Aorta (tissue), 5 donors: ENCODE results near the gene PDE10A. TPM values are rescaled to one million over a fixed set of nuclear protein-coding genes. Genes with fewer than 3 reads are reported as not detected.

ENCODE experiments used
- ATAC-seq: fragments of 200-7000 bp; cut with Tn5 transposase; one replicate; pipeline ENCODE4 v1.9.1; 2022; ENCODE audit warnings: moderate library complexity; ENCODE audit not compliant: low FRiP score
- DNase-seq, 2 donors: peaks; one replicate each; pipeline ENCODE4 v3.0.0-alpha.2; 2020
- H3K27ac ChIP-seq, 2 donors: one replicate each; pipeline ENCODE4 v1.5.1; 2013; ENCODE audit warnings: low read length in 2 of 2, mild to moderate bottlenecking in 2 of 2, moderate library complexity in 2 of 2, control low read depth in 1 of 2, inconsistent platforms in 1 of 2, low read depth in 1 of 2
- H3K27me3 ChIP-seq, 2 donors: one replicate each; pipeline ENCODE4 v1.6.1; 2013; ENCODE audit warnings: control low read depth in 1 of 2, low read length in 1 of 2, mild to moderate bottlenecking in 1 of 2, moderate library complexity in 1 of 2; ENCODE audit not compliant: insufficient read depth in 2 of 2, control insufficient read depth in 1 of 2
- H3K36me3 ChIP-seq, 2 donors: one replicate each; pipeline ENCODE4 v1.6.1; 2013; ENCODE audit warnings: control low read depth in 1 of 2, low read length in 1 of 2, mild to moderate bottlenecking in 1 of 2; ENCODE audit not compliant: insufficient read depth in 2 of 2, control insufficient read depth in 1 of 2
- H3K4me1 ChIP-seq, 2 donors: one replicate each; pipeline ENCODE4 v1.6.1; 2013; ENCODE audit warnings: low read length in 2 of 2, control low read depth in 1 of 2, mild to moderate bottlenecking in 1 of 2, moderate library complexity in 1 of 2; ENCODE audit not compliant: insufficient read depth in 2 of 2, control insufficient read depth in 1 of 2
- H3K4me3 ChIP-seq, 2 donors: one replicate each; pipeline ENCODE4 v1.5.1; 2013; ENCODE audit warnings: low read length in 2 of 2, control low read depth in 1 of 2, mild to moderate bottlenecking in 1 of 2
- H3K9me3 ChIP-seq: one replicate; pipeline ENCODE4 v1.6.1; 2013; ENCODE audit warnings: mild to moderate bottlenecking, low read length; ENCODE audit not compliant: control insufficient read depth
- WGBS, 2 donors: extraction: QIAGEN DNeasy Blood & Tissue Kit; methylation state at CpG; one replicate each; pipeline ENCODE4 v1.1.7; 2013; 5-methylcytosine and 5-hydroxymethylcytosine counted together
- intact Hi-C, 2 donors: fragments of 100-400 bp; cut with DNase I; formaldehyde crosslinking; loops; one replicate each; pipeline versions ENCODE4 v1.14.2 to v1.15.0; 2022
- polyA plus RNA-seq, 2 donors: library from polyadenylated mRNA; stranded (reverse); fragments of 200-250 nt; gene quantifications; one replicate each; pipeline ENCODE4 v1.2.3, GENCODE V29; 2013
- total RNA-seq, 2 donors: library from RNA; stranded (reverse); fragmentation: NEBNext Ultra II Directional; extraction: Animal tissue kit (Norgen Biotek cat#: 25700); gene quantifications; one replicate each; pipeline ENCODE4 v1.2.1, GENCODE V29; 2021
- donor health status: healthy with polysubstance abuse.
- donor health status: Bipolar disorder and iron deficiency.
- donor health status: DM: no; HTN: no; CAD: no.
- donor health status: DM: no; HTN: no; CAD: no.
- donor health status: DM: yes; HTN: yes; CAD: no.

The PDE10A gene
- total and polyA plus RNA-seq, 4 donors, result 0.75 to 17.1 (median 6.2) TPM

GRCh38 chr6:165685302-165685701 is 22.3 kb upstream of the PDE10A start:
- WGBS, 2 donors, result 46 to 74% methylated on average over 1 of the region's 1 CpG
- Histone ChIP-seq H3K27ac (no peak overlapping the region), H3K4me3 (no peak overlapping the region), H3K27me3 (no peaks in the 10 kb centered on the region), H3K36me3 (no peaks in the 10 kb centered on the region), H3K4me1 (no peaks in the 10 kb centered on the region), H3K9me3 (no peaks in the 10 kb centered on the region)
- ATAC-seq, result no peak
- no peak for DNase-seq
- intact Hi-C loops, result no loop called here

GRCh38 chr6:165684333-165684732 is 21.3 kb upstream of the PDE10A start:
- Histone ChIP-seq H3K36me3 (no peaks in the 10 kb centered on the region), H3K4me1 (no peaks in the 10 kb centered on the region), H3K27me3 (no peaks in the 10 kb centered on the region), H3K27ac (no peak overlapping the region), H3K9me3 (no peaks in the 10 kb centered on the region), H3K4me3 (no peak overlapping the region)
- WGBS, 2 donors, result 93 to 95% methylated on average over 10 of the region's 10 CpGs
- ATAC-seq (no peak), DNase-seq (no peak)
- intact Hi-C loops, result no loop called here

GRCh38 chr6:165680975-165681374 is 17.9 kb upstream of the PDE10A start:
- Histone ChIP-seq H3K4me1 (no peaks in the 10 kb centered on the region), H3K9me3 (no peaks in the 10 kb centered on the region), H3K36me3 (no peaks in the 10 kb centered on the region), H3K4me3 (no peak overlapping the region), H3K27ac (no peak overlapping the region), H3K27me3 (no peaks in the 10 kb centered on the region)
- WGBS, 2 donors, result 82 to 87% methylated on average over 5 of the region's 5 CpGs
- DNase-seq (no peak), ATAC-seq (no peak)
- intact Hi-C loops, result no loop called here

GRCh38 chr6:165679326-165679725 is 16.3 kb upstream of the PDE10A start:
- ATAC-seq, result no peak
- H3K4me3 ChIP-seq, result no peak overlapping the region
- H3K9me3 ChIP-seq, result no peaks in the 10 kb centered on the region
- H3K36me3 ChIP-seq, result no peaks in the 10 kb centered on the region
- H3K27me3 ChIP-seq, result no peaks in the 10 kb centered on the region
- H3K4me1 ChIP-seq, result no peaks in the 10 kb centered on the region
- intact Hi-C loops, result no loop called here
- no peak overlapping the region for H3K27ac ChIP-seq
- DNase-seq, result no peak
- WGBS, 2 donors, result 88 to 91% methylated on average over 10 of the region's 10 CpGs

- no peaks in the 10 kb centered on the region for H3K4me1 ChIP-seq
- WGBS, 2 donors, result 69 to 79% methylated on average over 4 of the region's 4 CpGs
- no peaks in the 10 kb centered on the region for H3K9me3 ChIP-seq
- H3K4me3 ChIP-seq, result no peak overlapping the region
- H3K27ac ChIP-seq, result no peak overlapping the region
- H3K36me3 ChIP-seq, result no peaks in the 10 kb centered on the region
- no peaks in the 10 kb centered on the region for H3K27me3 ChIP-seq
- ATAC-seq (no peak), DNase-seq (no peak)
- intact Hi-C loops, result no loop called here
These were observed 15.9 kb upstream of the PDE10A start for GRCh38 chr6:165678904-165679303.

GRCh38 chr6:165678429-165678828 is 15.4 kb upstream of the PDE10A start:
- no peak for ATAC-seq
- no peak overlapping the region for H3K4me3 ChIP-seq
- no peaks in the 10 kb centered on the region for H3K4me1 ChIP-seq
- H3K36me3 ChIP-seq, result no peaks in the 10 kb centered on the region
- no peaks in the 10 kb centered on the region for H3K9me3 ChIP-seq
- 63 to 65% methylated on average over 10 of the region's 10 CpGs for WGBS, 2 donors
- no peaks in the 10 kb centered on the region for H3K27me3 ChIP-seq
- intact Hi-C loops, result no loop called here
- no peak for DNase-seq
- no peak overlapping the region for H3K27ac ChIP-seq

- H3K9me3 ChIP-seq, result no peaks in the 10 kb centered on the region
- H3K27me3 ChIP-seq, result no peaks in the 10 kb centered on the region
- DNase-seq, result no peak
- WGBS, 2 donors, result 49 to 50% methylated on average over 6 of the region's 6 CpGs
- H3K4me1 ChIP-seq, result no peaks in the 10 kb centered on the region
- no peaks in the 10 kb centered on the region for H3K36me3 ChIP-seq
- no peak overlapping the region for H3K27ac ChIP-seq
- peak; percentile 49 for ATAC-seq
- intact Hi-C loops, result no loop called here
- no peak overlapping the region for H3K4me3 ChIP-seq
These were observed 14.1 kb upstream of the PDE10A start for GRCh38 chr6:165677091-165677490.

GRCh38 chr6:165676435-165677068 is 13.5 kb upstream of the PDE10A start:
- ATAC-seq (peak; percentile 85), DNase-seq (peak; percentile 76 to 77)
- no peaks in the 10 kb centered on the region for H3K4me1 ChIP-seq
- intact Hi-C loops, result no loop called here
- 47 to 60% methylated on average over 18 of the region's 18 CpGs for WGBS, 2 donors
- no peaks in the 10 kb centered on the region for H3K27me3 ChIP-seq
- H3K27ac ChIP-seq, result no peak overlapping the region
- H3K36me3 ChIP-seq, result no peaks in the 10 kb centered on the region
- H3K9me3 ChIP-seq, result no peaks in the 10 kb centered on the region
- no peak overlapping the region for H3K4me3 ChIP-seq

GRCh38 chr6:165675120-165675519 is 12.1 kb upstream of the PDE10A start:
- ATAC-seq (no peak), DNase-seq (no peak)
- Histone ChIP-seq H3K36me3 (no peaks in the 10 kb centered on the region), H3K4me1 (no peaks in the 10 kb centered on the region), H3K4me3 (no peak overlapping the region), H3K27me3 (peaks cover 0 to 3% of the 10 kb centered on the region in 2 donors), H3K9me3 (no peaks in the 10 kb centered on the region), H3K27ac (no peak overlapping the region)
- intact Hi-C loops, result no loop called here
- 87 to 92% methylated on average over 1 of the region's 1 CpG for WGBS, 2 donors
